ENCODE results near the gene CEP164. TPM values are rescaled to one million over a fixed set of nuclear protein-coding genes. Genes with fewer than 3 reads are reported as not detected.

The CEP164 gene
- total RNA-seq, 1 donor = 17.2 TPM

- DNase-seq (ENCODE audit: low read depth in 2 of 3, low spot score in 2 of 3) = no peak
These were observed 28.7 kb downstream of the CEP164 start for GRCh38 chr11:117356126-117356890.

- DNase-seq (ENCODE audit: low read depth in 2 of 3, low spot score in 2 of 3) = no peak
These were observed 33.8 kb downstream of the CEP164 start for GRCh38 chr11:117361432-117361831.

- DNase-seq (ENCODE audit: low read depth in 2 of 3, low spot score in 2 of 3) = no peak
These were observed 38.6 kb downstream of the CEP164 start for GRCh38 chr11:117366248-117366647.

GRCh38 chr11:117366875-117367274 lies 39.2 kb downstream of the CEP164 start:
- no peak for DNase-seq (ENCODE audit: low read depth in 2 of 3, low spot score in 2 of 3)

- no peak for DNase-seq (ENCODE audit: low read depth in 2 of 3, low spot score in 2 of 3)
These were observed 41.9 kb downstream of the CEP164 start for GRCh38 chr11:117369534-117369933.

- no peak for DNase-seq (ENCODE audit: low read depth in 2 of 3, low spot score in 2 of 3)
These were observed 43.8 kb downstream of the CEP164 start for GRCh38 chr11:117371453-117371852.

- DNase-seq (ENCODE audit: low read depth in 2 of 3, low spot score in 2 of 3) = no peak
These were observed 46.8 kb downstream of the CEP164 start for GRCh38 chr11:117374316-117375055.

GRCh38 chr11:117375960-117376359 lies 48.3 kb downstream of the CEP164 start:
- DNase-seq (ENCODE audit: low read depth in 2 of 3, low spot score in 2 of 3) = no peak

- no peak for DNase-seq (ENCODE audit: low read depth in 2 of 3, low spot score in 2 of 3)
These were observed 48.9 kb downstream of the CEP164 start for GRCh38 chr11:117376517-117376916.

GRCh38 chr11:117378976-117379865 lies 51.6 kb downstream of the CEP164 start:
- DNase-seq (ENCODE audit: low read depth in 2 of 3, low spot score in 2 of 3) = no peak

GRCh38 chr11:117380676-117381075 lies 53.0 kb downstream of the CEP164 start:
- DNase-seq (ENCODE audit: low read depth in 2 of 3, low spot score in 2 of 3) = no peak

GRCh38 chr11:117381481-117382387 lies 54.1 kb downstream of the CEP164 start:
- DNase-seq (ENCODE audit: low read depth in 2 of 3, low spot score in 2 of 3) = no peak

- no peak for DNase-seq (ENCODE audit: low read depth in 2 of 3, low spot score in 2 of 3)
These were observed 55.1 kb downstream of the CEP164 start for GRCh38 chr11:117382746-117383145.

GRCh38 chr11:117384045-117384444 lies 56.4 kb downstream of the CEP164 start:
- no peak for DNase-seq (ENCODE audit: low read depth in 2 of 3, low spot score in 2 of 3)

GRCh38 chr11:117385471-117385870 lies 57.8 kb downstream of the CEP164 start:
- DNase-seq (ENCODE audit: low read depth in 2 of 3, low spot score in 2 of 3) = no peak

- no peak for DNase-seq (ENCODE audit: low read depth in 2 of 3, low spot score in 2 of 3)
These were observed 58.3 kb downstream of the CEP164 start for GRCh38 chr11:117385906-117386305.

- DNase-seq (ENCODE audit: low read depth in 2 of 3, low spot score in 2 of 3) = no peak
These were observed 60.5 kb downstream of the CEP164 start for GRCh38 chr11:117387992-117388755.

- no peak for DNase-seq (ENCODE audit: low read depth in 2 of 3, low spot score in 2 of 3)
These were observed 63.1 kb downstream of the CEP164 start for GRCh38 chr11:117390743-117391142.

GRCh38 chr11:117391181-117391580 lies 63.5 kb downstream of the CEP164 start:
- DNase-seq (ENCODE audit: low read depth in 2 of 3, low spot score in 2 of 3) = no peak
